ENCODE data around the gene GSAP. TPM values are rescaled to one million over a fixed set of nuclear protein-coding genes. Genes with fewer than 3 reads are reported as not detected.
A peak's percentile ranks its signal among the peaks of the same experiment; 100 is the strongest.
"Not testable (repeated sequence)": the region's sequence is repeated elsewhere in the genome, so short reads cannot be mapped to it uniquely, and the experiment has no call there.

GSAP gene
- polyA plus RNA-seq, 6 donors from 2014 or later: 37.6 to 102 (median 43.5) TPM

DNA sequence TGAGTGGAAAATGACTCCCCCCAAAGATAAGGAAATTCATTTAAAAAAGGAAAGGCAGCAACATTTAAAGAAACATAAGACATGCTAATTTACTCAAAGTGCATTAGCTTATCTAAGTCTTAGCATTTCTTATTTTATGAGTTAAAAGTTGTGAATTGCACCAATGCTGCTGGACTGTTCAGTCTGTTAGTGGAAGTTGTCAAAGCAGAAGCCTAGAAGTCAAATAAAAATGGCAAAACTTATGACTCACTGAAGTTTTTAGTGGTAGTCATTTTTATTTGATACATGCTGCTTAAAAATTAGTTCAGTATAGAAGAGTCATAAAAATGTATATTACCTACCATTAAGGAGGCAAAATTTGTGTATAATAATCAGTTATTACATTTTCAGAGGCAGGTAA, 125.7 kb downstream of the GSAP start:
- peaks cover 19 to 24% (median 19%) of the 10 kb centered on the region in 3 donors for H3K4me1 Mint-ChIP-seq
- no peak overlapping the region for H3K4me3 Mint-ChIP-seq
- ATAC-seq (ENCODE audit: low read depth in 2 of 2) (no peak), DNase-seq (no peak)
- H3K27ac Mint-ChIP-seq: peak overlapping the region in 1 of 6 donors; percentile 15
- no peaks in the 10 kb centered on the region for H3K27me3 Mint-ChIP-seq
- H3K36me3 Mint-ChIP-seq: peaks cover 8 to 12% of the 10 kb centered on the region in 2 donors
- peaks cover 0 to 7% (median 0%) of the 10 kb centered on the region in 7 donors for H3K9me3 Mint-ChIP-seq

DNA sequence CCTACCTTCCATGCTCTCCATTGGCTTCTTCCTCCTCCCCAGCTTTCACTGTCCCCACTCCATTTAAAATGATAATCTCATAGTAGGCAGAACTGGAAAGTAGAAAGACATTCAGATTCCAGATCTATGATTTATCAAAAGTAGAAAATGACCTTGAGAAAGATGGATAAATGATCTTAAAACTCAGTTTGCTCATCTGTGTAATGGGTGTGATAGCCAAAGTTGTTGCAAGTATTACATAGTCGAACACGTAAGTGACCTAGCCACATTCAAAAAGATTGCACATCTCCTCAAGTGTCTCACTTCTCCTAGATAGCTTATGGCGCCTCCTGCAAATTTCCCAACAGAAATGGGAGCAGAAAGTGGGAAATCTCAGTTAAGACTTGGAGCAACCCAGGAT, 126.8 kb downstream of the GSAP start:
- peaks cover 0 to 7% (median 0%) of the 10 kb centered on the region in 7 donors for H3K9me3 Mint-ChIP-seq
- H3K36me3 Mint-ChIP-seq: peaks cover 8 to 12% of the 10 kb centered on the region in 2 donors
- H3K27ac Mint-ChIP-seq: no peak overlapping the region
- DNase-seq: no peak
- no peak for ATAC-seq (ENCODE audit: low read depth in 2 of 2)
- H3K4me3 Mint-ChIP-seq: peak overlapping the region in 2 of 8 donors; percentile 37 to 61
- no peaks in the 10 kb centered on the region for H3K27me3 Mint-ChIP-seq
- H3K4me1 Mint-ChIP-seq: peaks cover 19 to 24% (median 19%) of the 10 kb centered on the region in 3 donors

DNA sequence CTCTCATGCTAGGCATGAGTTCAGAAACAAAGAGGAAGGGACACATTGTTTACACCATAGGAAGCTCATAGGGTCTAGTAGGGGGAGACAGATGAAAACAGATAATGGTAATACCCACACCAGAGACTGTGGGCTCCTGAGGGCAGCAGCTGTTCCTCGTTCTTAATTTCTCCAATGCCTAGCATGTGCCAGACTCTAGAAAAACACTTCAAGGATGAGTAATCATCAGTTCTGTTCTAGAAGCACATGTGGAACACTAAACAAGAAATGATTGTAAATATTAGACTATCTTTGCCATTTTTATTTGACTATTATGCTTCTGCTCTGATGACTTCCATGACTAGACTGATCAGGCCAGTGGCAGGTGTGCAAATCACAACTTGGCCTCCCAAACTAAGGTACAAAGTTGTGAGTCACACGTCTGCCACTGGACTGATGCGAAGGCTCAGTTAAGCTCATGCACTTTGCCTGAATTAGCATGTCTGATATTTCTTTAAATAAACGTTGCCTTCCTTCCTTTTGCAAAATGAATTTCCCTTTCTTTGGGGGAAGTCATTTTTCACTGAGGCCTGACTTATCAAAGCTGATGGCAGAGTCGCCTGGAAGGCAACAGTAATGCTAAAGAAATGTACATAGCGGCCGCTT, 127.4 kb downstream of the GSAP start:
- H3K27me3 Mint-ChIP-seq: no peaks in the 10 kb centered on the region
- H3K4me3 Mint-ChIP-seq: peak overlapping the region in 4 of 8 donors; percentile 27 to 73 (median 46)
- H3K27ac Mint-ChIP-seq: peak overlapping the region in 2 of 6 donors; percentile 39 to 83
- ATAC-seq (ENCODE audit: low read depth in 2 of 2): peak; percentile 20 to 34
- peaks cover 0 to 7% (median 0%) of the 10 kb centered on the region in 7 donors for H3K9me3 Mint-ChIP-seq
- H3K36me3 Mint-ChIP-seq: peaks cover 8 to 12% of the 10 kb centered on the region in 2 donors
- H3K4me1 Mint-ChIP-seq: peaks cover 19 to 28% (median 19%) of the 10 kb centered on the region in 3 donors
- no peak for DNase-seq

DNA sequence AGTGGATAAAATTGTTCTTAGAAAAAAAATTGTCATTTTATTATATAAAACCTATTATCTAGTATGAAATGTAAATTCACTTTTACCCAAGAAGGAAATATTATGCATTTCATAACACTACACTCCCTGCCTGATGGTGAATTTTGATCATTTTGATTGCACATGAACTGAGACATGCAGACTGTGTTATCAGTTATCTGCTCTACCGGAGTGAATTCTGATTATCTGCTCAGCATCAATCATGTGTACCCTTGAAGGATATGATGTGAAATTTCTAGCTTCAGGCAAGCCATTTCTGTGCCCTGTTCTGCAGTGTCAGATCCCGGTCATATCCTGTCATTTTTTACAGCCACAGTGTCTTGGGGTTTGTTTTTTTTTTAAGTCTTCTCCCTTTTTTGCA, 131.5 kb downstream of the GSAP start:
- Mint-ChIP-seq H3K9me3 (peaks cover 0 to 4% (median 0%) of the 10 kb centered on the region in 7 donors), H3K27me3 (no peaks in the 10 kb centered on the region), H3K4me1 (peaks cover 29 to 46% (median 36%) of the 10 kb centered on the region in 3 donors), H3K36me3 (peaks cover 0 to 4% of the 10 kb centered on the region in 2 donors), H3K27ac (no peak overlapping the region), H3K4me3 (no peak overlapping the region)
- DNase-seq (no peak), ATAC-seq (ENCODE audit: low read depth in 2 of 2) (no peak)

DNA sequence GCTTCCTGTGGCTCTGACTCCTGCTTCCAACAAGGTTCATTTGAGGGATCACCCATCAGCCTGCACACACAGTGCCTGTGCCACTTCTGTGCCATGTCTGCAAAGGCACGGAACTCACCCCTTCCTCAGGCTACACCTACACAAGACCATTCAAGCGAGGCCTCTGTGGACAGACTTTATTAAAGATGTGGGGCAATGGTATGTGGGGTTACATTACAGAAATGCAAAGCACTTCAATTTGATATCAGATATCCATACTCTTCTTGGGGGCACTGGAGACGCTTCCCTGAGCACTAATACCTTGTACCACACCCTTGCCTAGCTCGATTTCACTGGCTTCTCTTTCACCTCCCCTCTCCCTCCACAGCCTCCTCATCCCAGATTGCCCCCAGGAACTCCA, 132.1 kb downstream of the GSAP start:
- DNase-seq (no peak), ATAC-seq (ENCODE audit: low read depth in 2 of 2) (no peak)
- Mint-ChIP-seq H3K9me3 (peaks cover 0 to 4% (median 0%) of the 10 kb centered on the region in 7 donors), H3K4me3 (no peak overlapping the region), H3K36me3 (peaks cover 0 to 4% of the 10 kb centered on the region in 2 donors), H3K27me3 (no peaks in the 10 kb centered on the region), H3K27ac (peak overlapping the region in 1 of 6 donors; percentile 90), H3K4me1 (peaks cover 25 to 40% (median 31%) of the 10 kb centered on the region in 3 donors)

DNA sequence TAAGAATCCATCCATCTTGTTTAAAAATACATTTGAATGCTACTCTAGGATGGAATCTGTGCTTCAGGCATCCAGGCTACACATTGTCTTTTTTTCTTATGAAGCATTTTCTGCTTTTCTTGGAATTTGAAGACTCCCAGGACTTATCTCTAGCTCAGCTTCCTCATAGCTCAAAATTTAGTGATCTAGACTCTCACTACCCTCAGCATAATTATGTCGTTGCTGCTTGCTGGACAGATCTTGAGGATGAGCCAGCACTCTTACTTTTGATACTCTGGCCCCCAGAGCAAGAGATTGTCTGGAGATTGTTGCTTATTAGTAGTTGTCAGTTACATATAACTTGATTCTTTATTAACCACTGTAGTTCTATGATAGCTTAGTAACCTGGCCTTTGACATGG, 133.3 kb downstream of the GSAP start:
- DNase-seq: no peak
- no peak for ATAC-seq (ENCODE audit: low read depth in 2 of 2)
- H3K27me3 Mint-ChIP-seq: no peaks in the 10 kb centered on the region
- no peak overlapping the region for H3K4me3 Mint-ChIP-seq
- peak overlapping the region in 1 of 6 donors; percentile 28 for H3K27ac Mint-ChIP-seq
- H3K36me3 Mint-ChIP-seq: peaks cover 0 to 4% of the 10 kb centered on the region in 2 donors
- H3K9me3 Mint-ChIP-seq: peaks cover 0 to 2% (median 0%) of the 10 kb centered on the region in 7 donors
- peaks cover 13 to 29% (median 20%) of the 10 kb centered on the region in 3 donors for H3K4me1 Mint-ChIP-seq

DNA sequence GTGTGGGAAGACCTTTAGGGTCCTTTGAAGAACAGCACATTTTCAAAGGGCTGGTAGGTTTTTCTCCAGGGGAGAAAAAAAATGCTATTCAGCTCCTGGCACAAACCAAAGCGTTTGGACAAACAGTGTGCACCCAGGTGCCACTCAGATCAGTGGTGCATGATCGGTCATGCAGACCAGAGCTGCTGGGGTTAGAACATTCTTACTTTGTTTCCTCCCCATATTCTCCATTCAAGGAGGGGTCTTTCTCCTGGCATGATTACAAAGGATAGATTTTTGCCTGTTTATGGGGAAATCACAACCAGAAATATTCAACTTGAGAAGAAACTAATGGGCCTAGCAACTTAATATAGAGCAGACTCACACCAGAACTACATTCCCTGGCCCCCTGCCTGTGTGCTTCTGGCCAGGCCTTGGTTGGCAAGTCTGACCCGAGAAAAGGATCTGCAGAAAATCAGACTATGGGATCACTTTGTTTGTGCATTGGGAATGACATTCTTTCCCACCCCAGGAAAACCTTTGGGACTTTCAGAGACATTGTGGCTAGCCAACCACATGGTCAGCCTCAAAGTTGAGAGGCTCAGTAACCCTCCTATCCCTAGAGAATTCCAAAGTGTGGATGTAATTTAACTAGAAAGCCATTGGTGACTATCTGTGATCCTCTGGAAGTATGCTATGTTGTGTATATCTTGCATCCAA, 134.2 kb downstream of the GSAP start:
- Mint-ChIP-seq H3K4me1 (peaks cover 10 to 26% (median 17%) of the 10 kb centered on the region in 3 donors), H3K27ac (no peak overlapping the region), H3K27me3 (no peaks in the 10 kb centered on the region), H3K4me3 (peak overlapping the region in 1 of 8 donors; percentile 45), H3K9me3 (peaks cover 0 to 2% (median 0%) of the 10 kb centered on the region in 7 donors), H3K36me3 (peaks cover 0 to 4% of the 10 kb centered on the region in 2 donors)
- DNase-seq (no peak), ATAC-seq (ENCODE audit: low read depth in 2 of 2) (no peak)

DNA sequence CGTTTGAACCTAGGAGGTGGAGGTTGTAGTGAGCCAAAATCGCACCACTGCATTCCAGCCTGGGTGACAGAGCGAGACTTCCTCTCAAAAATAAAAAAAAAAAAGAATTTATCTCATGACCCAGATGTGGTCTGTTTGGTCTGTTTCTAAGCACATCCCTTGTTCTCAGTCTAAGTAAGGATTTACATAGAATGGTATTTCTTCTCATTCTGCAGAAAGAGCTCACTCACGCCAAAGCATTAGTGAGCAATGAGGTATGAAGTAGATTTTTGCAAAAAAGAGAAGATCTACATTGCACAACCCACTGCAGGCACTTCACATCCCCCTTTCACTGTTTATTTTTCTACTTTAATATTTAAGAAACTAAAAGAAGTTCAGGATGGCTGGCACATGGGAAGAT, 140.0 kb downstream of the GSAP start:
- H3K27ac Mint-ChIP-seq: peak overlapping the region in 1 of 6 donors; percentile 12

DNA sequence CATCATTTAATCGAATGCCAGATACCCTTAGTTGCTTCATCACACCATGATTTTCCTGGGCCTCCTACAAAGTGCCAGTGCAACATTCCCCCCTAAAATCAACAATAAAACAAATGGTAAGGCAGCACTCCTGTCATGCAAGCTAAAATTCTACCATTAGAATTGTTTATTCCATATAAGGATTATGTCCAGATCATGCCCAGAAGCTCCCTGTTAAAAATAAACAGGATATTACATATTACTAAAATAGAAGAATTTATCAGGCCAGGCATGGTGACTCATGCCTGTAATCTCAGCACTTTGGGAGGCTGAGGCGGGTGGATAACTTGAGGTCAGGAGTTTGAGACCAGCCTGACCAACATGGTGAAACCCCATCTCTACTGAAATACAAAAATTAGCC, 140.5 kb downstream of the GSAP start:
- not testable (repeated sequence) for DNase-seq; H3K9me3 Mint-ChIP-seq; H3K27ac Mint-ChIP-seq; H3K4me3 Mint-ChIP-seq; ATAC-seq (ENCODE audit: low read depth in 2 of 2); H3K36me3 Mint-ChIP-seq; H3K27me3 Mint-ChIP-seq
- H3K4me1 Mint-ChIP-seq: peaks cover 9 to 11% (median 10%) of the 10 kb centered on the region in 3 donors

More for the DNA sequence above, 140.0 kb downstream of the GSAP start:
- no peaks in the 10 kb centered on the region for H3K9me3 Mint-ChIP-seq
- DNase-seq (no peak), ATAC-seq (ENCODE audit: low read depth in 2 of 2) (peak; percentile 20 to 35)
- peaks cover 6 to 14% (median 9%) of the 10 kb centered on the region in 3 donors for H3K4me1 Mint-ChIP-seq
- H3K4me3 Mint-ChIP-seq: peak overlapping the region in 1 of 8 donors; percentile 31
- no peaks in the 10 kb centered on the region for H3K27me3 Mint-ChIP-seq
- no peaks in the 10 kb centered on the region for H3K36me3 Mint-ChIP-seq

DNA sequence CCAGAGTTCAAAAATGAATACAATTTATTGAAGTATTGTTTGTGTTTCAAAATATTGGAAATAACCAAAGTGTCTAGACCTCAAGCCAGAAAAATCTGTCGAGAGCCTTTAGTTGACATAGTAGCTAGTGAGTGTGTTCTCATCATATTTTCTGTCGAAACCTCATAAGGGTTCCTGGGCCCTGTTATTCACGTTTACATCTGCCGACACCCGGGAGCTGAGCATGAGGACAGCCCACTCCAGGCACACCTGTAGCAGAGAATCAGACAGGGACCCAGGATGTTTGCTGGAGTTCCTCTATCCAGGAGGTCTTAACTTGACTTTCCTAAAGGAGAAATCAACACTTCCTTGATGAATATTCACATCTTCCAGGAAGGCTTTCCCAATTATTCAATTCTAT, 144.4 kb downstream of the GSAP start:
- ATAC-seq (ENCODE audit: low read depth in 2 of 2) (no peak), DNase-seq (no peak)
- Mint-ChIP-seq H3K4me3 (peak overlapping the region in 1 of 8 donors; percentile 16), H3K36me3 (no peaks in the 10 kb centered on the region), H3K27me3 (no peaks in the 10 kb centered on the region), H3K9me3 (peaks cover 0 to 3% (median 0%) of the 10 kb centered on the region in 7 donors), H3K4me1 (peaks cover 35 to 40% (median 37%) of the 10 kb centered on the region in 3 donors), H3K27ac (peak overlapping the region in 3 of 6 donors; percentile 15 to 57 (median 27))

DNA sequence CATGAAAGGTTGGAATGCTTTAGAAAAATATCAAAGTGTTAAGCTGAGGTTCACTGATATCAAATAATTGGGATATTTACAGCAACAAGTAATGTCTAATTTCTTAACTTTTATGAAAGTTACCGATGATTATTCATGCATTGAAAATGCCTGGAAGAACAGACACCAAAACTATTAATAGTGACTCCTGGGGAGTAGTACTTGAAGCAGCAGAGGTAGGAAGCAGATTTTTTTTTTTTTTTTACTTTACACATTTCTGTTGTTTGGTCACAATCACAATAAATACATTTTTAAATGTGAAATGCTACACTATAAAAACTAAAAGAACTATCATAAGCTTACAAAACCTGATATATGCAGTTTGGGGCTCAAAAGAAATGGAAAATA, 146.1 kb downstream of the GSAP start:
- DNase-seq (no peak), ATAC-seq (ENCODE audit: low read depth in 2 of 2) (no peak)
- Mint-ChIP-seq H3K4me3 (peak overlapping the region in 7 of 8 donors; percentile 49 to 92 (median 79)), H3K4me1 (peaks cover 31 to 37% (median 35%) of the 10 kb centered on the region in 3 donors), H3K9me3 (peaks cover 0 to 3% (median 0%) of the 10 kb centered on the region in 7 donors), H3K27me3 (no peaks in the 10 kb centered on the region), H3K36me3 (no peaks in the 10 kb centered on the region), H3K27ac (peak overlapping the region in 5 of 6 donors; percentile 18 to 91 (median 88))

DNA sequence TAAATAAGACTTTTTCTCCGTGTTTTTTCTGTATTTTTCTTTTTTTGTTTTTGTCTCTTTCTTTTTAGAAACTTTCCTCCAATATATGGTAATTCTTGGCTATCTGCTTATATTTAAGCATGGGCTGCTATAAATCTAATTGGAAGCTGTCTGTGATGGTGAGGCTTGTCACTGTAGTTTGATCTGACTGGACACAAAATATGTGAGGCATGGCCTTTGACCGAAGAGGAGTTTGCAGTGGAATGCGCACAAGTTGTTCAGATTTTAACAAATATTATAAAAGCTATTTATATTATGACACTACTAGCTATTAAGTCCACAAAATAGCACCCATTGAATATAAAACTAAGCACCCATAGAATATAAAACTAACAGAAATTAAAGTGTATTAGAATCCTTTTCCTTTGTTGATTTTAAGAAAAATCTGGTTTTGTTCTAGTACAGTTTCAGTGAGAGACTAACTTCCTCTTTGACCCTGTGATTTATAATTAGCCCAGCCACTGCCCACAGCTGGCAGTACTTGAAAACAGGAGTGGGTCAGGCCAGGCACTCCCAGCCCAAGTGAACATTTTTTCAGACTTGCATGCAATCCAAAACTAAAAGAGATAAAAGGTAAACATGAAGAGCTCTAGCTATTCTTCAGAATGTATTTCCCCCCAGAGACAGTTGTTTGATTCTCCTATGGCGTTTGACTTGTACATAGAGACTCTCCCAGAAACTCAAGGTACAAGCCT, 146.6 kb downstream of the GSAP start:
- ATAC-seq (ENCODE audit: low read depth in 2 of 2): peak; percentile 63 to 77
- H3K4me3 Mint-ChIP-seq: peak overlapping the region in 7 of 8 donors; percentile 49 to 92 (median 79)

DNA sequence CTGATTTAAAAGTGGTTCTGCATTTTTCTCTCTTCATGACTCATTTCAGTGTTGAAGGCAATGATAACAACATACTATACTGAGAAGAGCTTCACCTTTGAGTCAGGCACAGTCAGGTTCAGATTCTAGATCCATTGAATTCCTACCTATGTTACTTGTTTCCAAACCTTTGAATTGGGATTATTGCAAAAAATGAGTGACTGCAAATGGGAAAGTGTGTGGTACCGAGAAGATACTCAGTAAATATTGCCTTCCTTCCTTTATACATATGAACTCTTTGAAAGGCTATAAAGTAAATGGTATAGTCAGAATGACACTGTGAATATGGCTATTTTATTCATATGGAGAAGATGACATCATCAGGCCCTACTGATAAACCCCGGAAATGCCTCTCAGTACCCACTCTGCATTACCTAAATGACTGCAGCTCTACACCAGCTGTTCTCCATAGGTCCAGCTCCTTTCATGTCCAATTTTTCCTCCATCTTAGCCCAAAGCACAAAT, 149.8 kb downstream of the GSAP start:
- H3K4me1 Mint-ChIP-seq: peaks cover 31 to 37% (median 35%) of the 10 kb centered on the region in 3 donors
- no peaks in the 10 kb centered on the region for H3K27me3 Mint-ChIP-seq
- peaks cover 0 to 7% of the 10 kb centered on the region in 2 donors for H3K36me3 Mint-ChIP-seq
- no peak for DNase-seq
- ATAC-seq (ENCODE audit: low read depth in 2 of 2): no peak
- H3K27ac Mint-ChIP-seq: no peak overlapping the region
- H3K9me3 Mint-ChIP-seq: peaks cover 0 to 3% (median 0%) of the 10 kb centered on the region in 7 donors
- no peak overlapping the region for H3K4me3 Mint-ChIP-seq

More for the DNA sequence above, 146.6 kb downstream of the GSAP start:
- H3K27ac Mint-ChIP-seq: peak overlapping the region in 5 of 6 donors; percentile 18 to 91 (median 88)
- no peaks in the 10 kb centered on the region for H3K36me3 Mint-ChIP-seq
- DNase-seq: peak; percentile 23
- H3K27me3 Mint-ChIP-seq: no peaks in the 10 kb centered on the region
- peaks cover 0 to 3% (median 0%) of the 10 kb centered on the region in 7 donors for H3K9me3 Mint-ChIP-seq
- H3K4me1 Mint-ChIP-seq: peaks cover 31 to 37% (median 35%) of the 10 kb centered on the region in 3 donors
